NCI-H2029 treated with DMSO at 0.1 percent for 48 hours (cell line): ENCODE results near the gene TMBIM6.
"Not testable (repeated sequence)": the region's sequence is repeated elsewhere in the genome, so short reads cannot be mapped to it uniquely, and the experiment has no call there.

Experiments
- DNase-seq: peaks from one replicate; lab custom pipeline; 2025; lab: John Stamatoyannopoulos, UW

The TMBIM6 gene

GRCh38 chr12:49777341-49777740 lies 36.0 kb downstream of the TMBIM6 start:
- DNase-seq = no peak

- no peak for DNase-seq
Measured at GRCh38 chr12:49777800-49778748, 36.7 kb downstream of the TMBIM6 start.

GRCh38 chr12:49779581-49779980 lies 38.2 kb downstream of the TMBIM6 start:
- no peak for DNase-seq

GRCh38 chr12:49780914-49781313 lies 39.6 kb downstream of the TMBIM6 start:
- not testable (repeated sequence) for DNase-seq

- no peak for DNase-seq
Measured at GRCh38 chr12:49783917-49784676, 42.7 kb downstream of the TMBIM6 start.

- DNase-seq = no peak
Measured at GRCh38 chr12:49784756-49785409, 43.5 kb downstream of the TMBIM6 start.

- no peak for DNase-seq
Measured at GRCh38 chr12:49787672-49788071, 46.3 kb downstream of the TMBIM6 start.

GRCh38 chr12:49789992-49790391 lies 48.6 kb downstream of the TMBIM6 start:
- no peak for DNase-seq

- DNase-seq = no peak
Measured at GRCh38 chr12:49790741-49791555, 49.6 kb downstream of the TMBIM6 start.

GRCh38 chr12:49791700-49792099 lies 50.3 kb downstream of the TMBIM6 start:
- DNase-seq = no peak

GRCh38 chr12:49792181-49792970 lies 51.0 kb downstream of the TMBIM6 start:
- DNase-seq = no peak

GRCh38 chr12:49792976-49793580 lies 51.7 kb downstream of the TMBIM6 start:
- no peak for DNase-seq

GRCh38 chr12:49793620-49794019 lies 52.3 kb downstream of the TMBIM6 start:
- no peak for DNase-seq

GRCh38 chr12:49794021-49794420 lies 52.7 kb downstream of the TMBIM6 start:
- DNase-seq = no peak

GRCh38 chr12:49794811-49795653 lies 53.7 kb downstream of the TMBIM6 start:
- no peak for DNase-seq

GRCh38 chr12:49795654-49796105 lies 54.3 kb downstream of the TMBIM6 start:
- no peak for DNase-seq

- DNase-seq = no peak
Measured at GRCh38 chr12:49796155-49796554, 54.8 kb downstream of the TMBIM6 start.

- DNase-seq = no peak
Measured at GRCh38 chr12:49796606-49797448, 55.5 kb downstream of the TMBIM6 start.

GRCh38 chr12:49797449-49797776 lies 56.1 kb downstream of the TMBIM6 start:
- no peak for DNase-seq
